ENCODE data around the gene PAQR9. TPM values are rescaled to one million over a fixed set of nuclear protein-coding genes. Genes with fewer than 3 reads are reported as not detected.

Gene PAQR9
- total and polyA plus RNA-seq, 2 of the 13 experiments (the other 11 are each of a cell fraction or from before 2014, with no cell fraction given), result 3.7 to 10.3 TPM

- TF ChIP-seq IKZF5 (CRISPR knock-in tag; IDR thresholded peaks at IDR 0.05) (peak; percentile 97), IRX3 (CRISPR knock-in tag; IDR thresholded peaks at IDR 0.05; ENCODE audit: borderline replicate concordance, low read depth) (no peak), ZNF296 (CRISPR knock-in tag; conservative IDR thresholded peaks at IDR 0.05) (no peak), NR1H2 (CRISPR knock-in tag; IDR thresholded peaks at IDR 0.05; ENCODE audit: borderline replicate concordance, low read depth) (no peak), ZFP91 (CRISPR knock-in tag; IDR thresholded peaks at IDR 0.05; ENCODE audit: borderline replicate concordance) (no peak), ATF4 (CRISPR knock-in tag; IDR thresholded peaks at IDR 0.05) (peak in 1 of 2 experiments; percentile 51; a peak in 1 of 4 replicates), KAT8 (CRISPR knock-in tag; IDR thresholded peaks at IDR 0.05) (peak; percentile 78), CREM (IDR thresholded peaks at IDR 0.05) (peak; percentile 96), CREM (CRISPR knock-in tag; IDR thresholded peaks at IDR 0.05) (no peak), ADNP (CRISPR knock-in tag; IDR thresholded peaks at IDR 0.05) (no peak), ATF7-NPFF (CRISPR knock-in tag; IDR thresholded peaks at IDR 0.05; ENCODE audit: low read depth) (no peak), ZNF510 (CRISPR knock-in tag; IDR thresholded peaks at IDR 0.05; ENCODE audit: low read depth) (no peak), TOE1 (CRISPR knock-in tag; IDR thresholded peaks at IDR 0.05) (peak; percentile 86; the same call in 1 of the 2 replicates), ARID4A (CRISPR knock-in tag; IDR thresholded peaks at IDR 0.05; ENCODE audit: borderline replicate concordance) (peak; percentile 41; the same call in 1 of the 2 replicates), FOXO1 (CRISPR knock-in tag; IDR thresholded peaks at IDR 0.05) (peak; percentile 96), ZNF547 (CRISPR knock-in tag; IDR thresholded peaks at IDR 0.05) (no peak), BCLAF1 (IDR thresholded peaks at IDR 0.05) (no peak), RARG (CRISPR knock-in tag; IDR thresholded peaks at IDR 0.05; ENCODE audit: low read depth) (no peak)
Measured at GRCh38 chr3:142941373-142942123, 21.9 kb downstream of the PAQR9 start (continued).
